Lower lobe of right lung (tissue), 2 donors: Measurements from ENCODE around the gene AMIGO3. TPM values are rescaled to one million over a fixed set of nuclear protein-coding genes. Genes with fewer than 3 reads are reported as not detected.
"Not testable (repeated sequence)": the region's sequence is repeated elsewhere in the genome, so short reads cannot be mapped to it uniquely, and the experiment has no call there.

Experiments used
- ATAC-seq, 2 donors: fragments of 200-7000 bp; cut with Tn5 transposase; one replicate each; pipeline ENCODE4 v1.9.1; 2020 to 2022; ENCODE audit warnings: mild to moderate bottlenecking in 2 of 2, moderate library complexity in 2 of 2
- DNase-seq: peaks from one replicate; pipeline ENCODE4 v3.0.0-alpha.2; 2020
- H3K27ac ChIP-seq: fragments of 200-600 bp; one replicate; pipeline ENCODE4 v1.8.0; 2022
- H3K27me3 ChIP-seq: fragments of 200-600 bp; one replicate; pipeline ENCODE4 v1.8.0; 2022; ENCODE audit warnings: low read depth
- H3K36me3 ChIP-seq: fragments of 200-600 bp; one replicate; pipeline ENCODE4 v1.8.0; 2022; ENCODE audit warnings: mild to moderate bottlenecking
- H3K4me1 ChIP-seq: fragments of 200-600 bp; one replicate; pipeline ENCODE4 v1.8.0; 2022
- H3K4me3 ChIP-seq: fragments of 200-600 bp; one replicate; pipeline ENCODE4 v1.8.0; 2022; ENCODE audit warnings: mild to moderate bottlenecking
- H3K9me3 ChIP-seq: fragments of 200-600 bp; one replicate; pipeline ENCODE4 v1.8.0; 2022
- intact Hi-C: fragments of 100-400 bp; cut with DNase I; formaldehyde crosslinking; loops from one replicate; pipeline ENCODE4 v1.11.0; 2022
- total RNA-seq: library from RNA; stranded (reverse); fragmentation: NEBNext Ultra II Directional; extraction: Animal tissue kit (Norgen Biotek cat#: 25700); gene quantifications from one replicate; pipeline ENCODE4 v1.2.1, GENCODE V29; 2021
- TF ChIP-seq, protein P1 (sequence below): fragments of 200-600 bp; IDR thresholded peaks from one replicate; pipeline ENCODE4 v1.8.0; 2022; ENCODE audit warnings: antibody characterized with exemption, mild to moderate bottlenecking
- donor health status: DM: no; HTN: yes; CAD: no; lungs with severe emphysema.

Gene AMIGO3
- total RNA-seq, 1 donor from 2014 or later = not detected

DNA sequence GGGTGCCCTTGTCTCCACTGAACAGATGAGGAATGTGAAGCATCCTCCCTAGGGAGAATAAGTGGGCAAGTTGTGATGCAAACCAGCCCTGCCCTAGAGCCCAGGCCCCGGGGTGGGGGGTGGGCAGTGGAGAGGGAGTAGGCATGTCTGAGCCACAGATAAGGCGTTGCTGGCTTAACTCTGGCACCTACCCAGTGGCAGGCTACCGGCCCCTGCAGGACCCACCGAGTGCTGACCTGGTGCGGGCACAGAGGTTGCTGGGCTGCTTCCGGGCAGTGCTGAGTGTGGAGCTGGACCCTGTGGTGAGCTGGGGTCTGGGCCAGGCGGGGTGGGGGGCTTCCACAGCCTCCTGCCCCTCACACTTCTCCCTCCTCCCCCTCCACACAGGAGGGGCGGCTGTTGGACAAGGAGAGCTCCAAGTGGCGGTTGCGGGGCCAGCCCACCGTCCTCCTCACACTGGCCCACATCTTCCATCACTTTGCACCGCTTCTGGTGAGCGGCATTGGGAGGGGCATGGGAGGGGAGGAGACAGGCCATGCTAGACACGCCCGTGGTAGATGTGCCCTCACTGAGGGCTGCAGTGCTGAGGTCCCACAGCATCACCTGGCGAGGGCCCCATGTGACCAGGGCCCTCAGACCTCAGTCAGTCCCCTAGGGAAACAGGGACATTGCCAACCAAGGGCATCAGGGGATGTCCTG lies 20.1 kb downstream of the AMIGO3 start:
- DNase-seq (no peak), ATAC-seq (peak; percentile 25 to 54)
- Histone ChIP-seq H3K9me3 (no peaks in the 10 kb centered on the region), H3K36me3 (peaks cover 68% of the 10 kb centered on the region), H3K27me3 (no peaks in the 10 kb centered on the region), H3K27ac (no peak overlapping the region), H3K4me1 (peaks cover 8% of the 10 kb centered on the region), H3K4me3 (no peak overlapping the region)
- TF ChIP-seq, protein P1, sequence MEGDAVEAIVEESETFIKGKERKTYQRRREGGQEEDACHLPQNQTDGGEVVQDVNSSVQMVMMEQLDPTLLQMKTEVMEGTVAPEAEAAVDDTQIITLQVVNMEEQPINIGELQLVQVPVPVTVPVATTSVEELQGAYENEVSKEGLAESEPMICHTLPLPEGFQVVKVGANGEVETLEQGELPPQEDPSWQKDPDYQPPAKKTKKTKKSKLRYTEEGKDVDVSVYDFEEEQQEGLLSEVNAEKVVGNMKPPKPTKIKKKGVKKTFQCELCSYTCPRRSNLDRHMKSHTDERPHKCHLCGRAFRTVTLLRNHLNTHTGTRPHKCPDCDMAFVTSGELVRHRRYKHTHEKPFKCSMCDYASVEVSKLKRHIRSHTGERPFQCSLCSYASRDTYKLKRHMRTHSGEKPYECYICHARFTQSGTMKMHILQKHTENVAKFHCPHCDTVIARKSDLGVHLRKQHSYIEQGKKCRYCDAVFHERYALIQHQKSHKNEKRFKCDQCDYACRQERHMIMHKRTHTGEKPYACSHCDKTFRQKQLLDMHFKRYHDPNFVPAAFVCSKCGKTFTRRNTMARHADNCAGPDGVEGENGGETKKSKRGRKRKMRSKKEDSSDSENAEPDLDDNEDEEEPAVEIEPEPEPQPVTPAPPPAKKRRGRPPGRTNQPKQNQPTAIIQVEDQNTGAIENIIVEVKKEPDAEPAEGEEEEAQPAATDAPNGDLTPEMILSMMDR = no peak
- intact Hi-C loops = no loop called here

DNA sequence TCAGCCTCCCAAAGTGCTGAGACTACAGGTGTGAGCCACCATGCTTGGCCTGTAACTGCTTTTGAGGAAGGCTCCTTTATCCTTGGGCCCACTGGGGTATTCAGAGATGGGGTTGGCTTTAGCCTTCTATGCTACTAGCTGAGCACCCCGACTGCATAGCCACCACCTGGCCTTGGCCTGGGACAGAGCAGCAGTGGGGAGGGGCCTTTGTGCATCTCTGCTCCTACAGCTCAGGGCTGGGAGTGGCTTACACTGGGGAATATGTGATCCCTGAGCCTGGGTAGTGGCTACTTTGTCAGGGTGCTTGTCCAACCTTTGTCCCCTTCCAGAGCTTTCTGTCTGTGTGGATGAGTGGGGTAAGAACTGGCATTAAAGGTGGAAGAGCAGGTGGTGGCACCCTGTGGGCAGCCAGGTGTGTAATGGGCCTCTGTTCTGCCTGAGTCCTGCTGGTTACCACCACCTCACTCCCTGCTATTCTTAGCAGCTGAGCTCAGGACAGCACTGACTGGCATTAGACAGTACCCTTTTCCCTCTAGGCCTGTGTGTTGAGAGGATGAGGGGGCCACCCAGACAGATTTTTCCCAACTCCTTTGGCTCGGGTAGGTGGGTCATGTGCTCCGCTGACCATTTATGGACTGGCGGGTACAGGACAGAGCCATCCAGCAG lies 24.0 kb downstream of the AMIGO3 start:
- intact Hi-C loops, H3K27me3 ChIP-seq, H3K9me3 ChIP-seq, H3K27ac ChIP-seq, DNase-seq, ATAC-seq, H3K4me3 ChIP-seq: not testable (repeated sequence)
- H3K36me3 ChIP-seq = peaks cover 35% of the 10 kb centered on the region
- peaks cover 11% of the 10 kb centered on the region for H3K4me1 ChIP-seq

DNA sequence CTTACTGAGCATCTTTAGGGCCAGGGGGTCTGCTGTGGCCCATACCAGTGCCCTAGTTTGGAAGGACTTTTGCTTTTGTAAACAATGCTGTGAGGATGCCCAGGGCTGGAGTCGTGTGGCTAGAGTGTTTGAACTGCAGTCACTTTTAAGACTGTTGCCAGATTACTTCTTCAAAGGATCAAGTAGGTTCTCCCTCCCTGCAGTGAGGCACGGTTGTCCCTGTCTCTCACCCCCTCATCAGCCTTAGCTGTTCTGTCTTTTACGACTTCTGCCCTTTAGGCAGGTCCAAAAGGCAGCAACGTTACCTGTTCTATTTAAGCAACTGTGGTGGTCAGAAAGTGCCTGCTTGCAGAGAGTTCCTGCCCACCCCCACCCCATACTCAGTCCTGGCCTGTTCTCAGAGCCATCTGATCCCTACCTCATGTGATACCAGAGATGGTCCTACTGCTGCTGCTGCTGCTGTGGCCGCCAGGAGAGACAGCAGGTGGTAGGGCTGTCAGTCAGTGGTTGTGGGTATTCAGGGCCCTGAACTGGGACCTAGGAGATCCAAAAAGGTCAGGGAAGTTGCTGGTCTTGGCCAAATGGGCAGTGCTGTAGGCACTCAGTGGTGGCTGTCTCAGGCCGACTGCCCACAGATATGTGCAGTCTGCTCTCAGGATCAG lies 24.9 kb downstream of the AMIGO3 start:
- H3K27me3 ChIP-seq, ATAC-seq, H3K4me3 ChIP-seq, H3K9me3 ChIP-seq, H3K27ac ChIP-seq, DNase-seq, intact Hi-C loops: not testable (repeated sequence)
- Histone ChIP-seq H3K4me1 (peaks cover 18% of the 10 kb centered on the region), H3K36me3 (peaks cover 26% of the 10 kb centered on the region)

DNA sequence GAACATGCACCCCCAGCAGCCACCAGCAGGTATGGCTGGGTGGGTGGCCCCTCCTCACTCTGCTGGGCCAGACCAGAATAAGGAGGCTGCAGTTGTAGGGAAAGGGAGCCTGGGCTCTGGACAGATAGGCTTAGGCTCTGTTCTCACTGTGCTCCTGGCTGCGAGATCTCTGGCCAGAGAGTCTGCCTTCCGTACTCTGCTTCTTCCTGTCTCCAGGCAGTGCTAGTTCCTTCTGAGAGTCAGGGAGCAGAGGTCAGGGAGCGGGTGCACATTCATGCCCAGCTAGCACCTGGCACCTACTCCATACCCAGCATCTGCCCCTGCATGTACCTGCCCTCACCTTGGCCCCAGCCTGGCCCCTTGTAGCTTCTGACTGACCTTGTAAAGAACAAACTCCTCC lies 28.0 kb downstream of the AMIGO3 start:
- H3K9me3 ChIP-seq, ATAC-seq, DNase-seq, H3K36me3 ChIP-seq, H3K4me3 ChIP-seq, H3K27ac ChIP-seq, H3K27me3 ChIP-seq, intact Hi-C loops: not testable (repeated sequence)
- peaks cover 27% of the 10 kb centered on the region for H3K4me1 ChIP-seq

DNA sequence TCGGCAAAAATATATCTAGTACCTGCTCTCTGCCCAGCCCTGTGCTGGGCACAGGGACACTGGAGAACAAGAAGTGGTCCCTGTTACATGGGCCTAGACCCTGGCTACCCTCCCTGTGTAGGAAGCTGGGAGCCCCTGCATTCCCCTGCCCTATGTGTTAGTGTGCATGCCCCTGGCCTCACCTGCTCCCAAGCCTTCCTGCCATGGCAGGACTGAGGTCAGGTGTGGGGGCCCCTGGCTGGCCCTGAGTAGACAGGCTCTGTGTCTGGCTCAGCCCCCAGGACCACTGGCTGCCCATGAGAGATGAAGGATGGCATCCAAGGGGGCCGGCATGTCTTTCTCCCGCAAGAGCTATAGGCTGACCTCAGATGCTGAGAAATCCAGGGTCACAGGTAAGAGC lies 28.6 kb downstream of the AMIGO3 start:
- H3K27ac ChIP-seq, H3K27me3 ChIP-seq, H3K4me3 ChIP-seq, DNase-seq, H3K36me3 ChIP-seq, H3K9me3 ChIP-seq, intact Hi-C loops, ATAC-seq: not testable (repeated sequence)
- H3K4me1 ChIP-seq = peaks cover 29% of the 10 kb centered on the region

DNA sequence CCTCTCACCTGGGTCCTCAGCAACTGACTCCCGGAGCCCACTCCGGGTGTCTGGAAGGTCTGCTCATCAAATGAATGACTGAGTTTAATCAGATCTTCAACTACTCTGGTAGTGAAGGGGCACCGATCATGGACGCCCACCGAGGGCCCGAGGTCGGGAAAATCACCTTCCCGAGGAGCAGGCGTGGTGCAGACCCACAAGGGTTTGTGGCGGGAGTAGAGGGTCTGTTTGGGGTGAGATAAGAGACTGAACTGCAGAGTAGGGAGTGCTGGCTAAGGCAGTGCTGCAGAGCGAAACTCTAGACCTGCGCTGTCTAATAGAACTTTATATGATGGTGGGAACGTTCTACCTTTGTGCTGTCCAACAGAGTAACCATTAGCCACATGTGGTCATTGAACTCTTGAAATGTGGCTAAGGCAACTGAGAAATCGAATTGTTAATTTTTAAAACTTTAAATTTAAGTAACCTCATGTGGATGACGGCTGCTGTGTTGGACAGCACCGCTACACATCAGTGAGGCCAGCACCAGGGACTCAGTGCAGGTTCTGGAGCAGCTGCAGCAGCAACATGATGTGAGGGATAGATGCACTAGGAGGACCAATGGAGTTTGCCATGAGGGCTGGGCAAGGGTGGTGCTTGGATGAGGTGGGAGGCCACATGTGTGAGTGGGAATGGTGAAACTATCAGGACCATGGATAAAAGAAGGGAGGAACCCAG lies 29.4 kb downstream of the AMIGO3 start:
- H3K4me3 ChIP-seq = peak overlapping the region; percentile 100
- peaks cover 31% of the 10 kb centered on the region for H3K4me1 ChIP-seq
- H3K27me3 ChIP-seq, ATAC-seq, DNase-seq, intact Hi-C loops, H3K9me3 ChIP-seq, H3K36me3 ChIP-seq: not testable (repeated sequence)
- H3K27ac ChIP-seq = peak overlapping the region; percentile 88

DNA sequence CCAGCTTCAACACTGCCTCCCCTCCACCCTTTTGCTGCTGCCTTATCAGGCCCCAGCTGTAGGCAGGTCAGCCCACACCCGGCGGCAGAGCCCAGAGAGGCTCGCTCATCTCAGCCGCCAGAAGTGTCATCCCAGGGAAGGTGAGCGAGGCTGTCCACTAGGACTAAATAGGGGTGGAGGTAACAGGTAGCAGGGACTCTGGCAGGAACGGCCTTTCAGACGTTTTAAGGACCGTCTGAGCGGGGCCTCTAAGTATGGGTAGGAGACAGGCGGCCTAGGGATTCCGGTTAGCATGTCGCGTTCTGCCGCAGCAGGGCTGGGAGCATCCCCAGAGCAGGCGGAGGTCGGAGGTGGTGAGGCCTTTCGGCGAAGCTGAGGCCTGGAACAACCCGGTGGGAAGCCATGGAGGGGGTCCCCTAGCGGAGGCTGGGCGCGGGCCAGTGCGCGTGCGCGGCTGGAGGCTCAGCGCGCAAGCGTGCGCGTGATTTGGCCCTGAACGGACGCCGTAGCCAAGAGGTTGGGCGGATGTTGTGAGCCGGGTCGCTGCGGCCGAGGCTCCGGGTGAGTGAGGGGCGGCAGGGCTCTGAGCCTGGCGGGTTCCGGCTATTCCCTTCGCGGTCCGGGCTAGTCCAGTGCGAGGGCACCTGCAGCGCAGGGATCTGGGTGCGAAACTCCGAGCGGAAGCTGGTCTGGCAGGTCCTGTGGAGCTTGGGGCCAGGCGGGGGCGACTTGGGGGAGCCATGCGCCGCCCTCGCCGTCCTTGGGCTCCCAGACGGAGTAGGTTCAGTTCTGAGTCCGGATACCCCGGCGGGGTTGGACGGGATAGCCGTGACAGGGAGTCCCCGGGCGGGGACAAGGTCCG lies 30.2 kb downstream of the AMIGO3 start, which contains the start of the genes MST1 and RNF123:
TSS of gene MST1 (minus strand) at position 429 of the 862 bp plus-strand sequence. CDS start 783 bp downstream, outside the sequence.
TSS of gene RNF123 (plus strand) at position 512 of the 862 bp plus-strand sequence. CDS start 1,609 bp downstream, outside the sequence.
- H3K9me3 ChIP-seq = no peaks in the 10 kb centered on the region
- H3K4me1 ChIP-seq = peaks cover 31% of the 10 kb centered on the region
- peaks cover 4% of the 10 kb centered on the region for H3K27me3 ChIP-seq
- peak within 1 kb of the TSS; percentile 88 for H3K27ac ChIP-seq
- ATAC-seq (peak; percentile 84 to 88), DNase-seq (peak; percentile 92)
- intact Hi-C loops = no loop called here
- no peaks in the 10 kb centered on the region for H3K36me3 ChIP-seq
- TF ChIP-seq, protein P1 = peak; percentile 46
- H3K4me3 ChIP-seq = peak within 1 kb of the TSS; percentile 100

DNA sequence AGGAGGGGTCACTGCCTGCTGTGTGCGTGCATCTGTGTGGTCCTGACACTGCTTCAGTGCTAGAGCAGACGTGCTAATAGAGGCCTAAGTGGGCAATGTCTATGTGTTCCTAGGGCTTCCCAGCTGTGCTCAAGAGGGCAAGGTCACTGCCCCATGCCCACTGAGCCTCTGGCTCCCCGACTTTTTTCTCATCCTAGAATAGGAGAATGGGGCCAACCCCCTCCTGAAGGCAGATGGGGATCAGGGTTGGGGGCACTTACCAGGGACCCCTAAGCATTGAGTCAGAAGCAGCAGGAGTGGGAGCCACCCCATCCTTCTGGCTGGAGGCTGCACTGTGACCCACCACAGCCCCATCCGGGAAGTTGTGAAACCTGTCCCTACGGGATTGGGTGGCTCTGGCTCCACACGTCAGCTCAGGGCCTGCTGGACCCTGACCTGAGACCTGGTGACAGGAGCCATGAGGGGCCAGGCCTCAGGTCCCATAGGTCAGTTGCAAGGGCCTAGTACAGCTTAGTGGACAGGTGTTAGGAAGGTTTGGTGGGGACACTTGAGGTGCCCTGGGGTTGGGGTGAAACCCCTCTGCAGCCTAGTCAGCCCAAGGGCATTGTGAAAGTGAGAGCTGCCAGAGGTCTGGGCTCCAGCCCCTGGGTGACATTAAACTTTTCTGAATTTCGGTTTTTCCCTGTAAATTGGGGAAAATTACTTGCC lies 31.0 kb downstream of the AMIGO3 start:
- ATAC-seq, H3K9me3 ChIP-seq, H3K36me3 ChIP-seq, H3K27me3 ChIP-seq, intact Hi-C loops, DNase-seq: not testable (repeated sequence)
- Histone ChIP-seq H3K4me1 (peaks cover 31% of the 10 kb centered on the region), H3K4me3 (peak overlapping the region; percentile 100), H3K27ac (peak overlapping the region; percentile 88)

DNA sequence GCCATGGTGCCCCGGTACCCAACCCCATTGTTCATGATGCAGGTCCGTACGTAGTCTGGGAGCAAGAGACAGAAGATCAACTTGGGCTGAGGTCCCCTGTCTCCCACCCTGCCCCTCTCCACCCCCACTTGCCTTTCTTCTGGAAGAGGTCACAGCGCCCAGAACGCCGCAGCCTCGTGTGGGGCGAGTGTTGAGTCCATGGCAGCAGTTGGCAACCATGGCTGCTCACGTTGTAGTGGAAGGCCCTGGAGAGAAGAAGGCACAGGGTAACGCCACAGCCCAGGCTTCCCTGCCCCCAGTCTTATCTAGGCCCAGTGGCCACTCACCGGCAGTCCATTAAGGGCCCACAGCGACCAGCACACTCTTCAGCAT lies 32.1 kb downstream of the AMIGO3 start:
- H3K4me3 ChIP-seq, H3K27me3 ChIP-seq, H3K27ac ChIP-seq, H3K9me3 ChIP-seq, intact Hi-C loops, DNase-seq, ATAC-seq: not testable (repeated sequence)
- peaks cover 16% of the 10 kb centered on the region for H3K36me3 ChIP-seq
- H3K4me1 ChIP-seq = peaks cover 31% of the 10 kb centered on the region
